HG03469 (cell line): ENCODE results near the gene ABLIM2.

Source experiments
- ATAC-seq: cut with Tn5 transposase; IDR thresholded peaks from one replicate; pipeline ENCODE4 v1.9.1; 2021; ENCODE audit warnings: mild to moderate bottlenecking, moderate library complexity, moderate number of reproducible peaks; ENCODE audit not compliant: unreplicated experiment

The ABLIM2 gene

DNA sequence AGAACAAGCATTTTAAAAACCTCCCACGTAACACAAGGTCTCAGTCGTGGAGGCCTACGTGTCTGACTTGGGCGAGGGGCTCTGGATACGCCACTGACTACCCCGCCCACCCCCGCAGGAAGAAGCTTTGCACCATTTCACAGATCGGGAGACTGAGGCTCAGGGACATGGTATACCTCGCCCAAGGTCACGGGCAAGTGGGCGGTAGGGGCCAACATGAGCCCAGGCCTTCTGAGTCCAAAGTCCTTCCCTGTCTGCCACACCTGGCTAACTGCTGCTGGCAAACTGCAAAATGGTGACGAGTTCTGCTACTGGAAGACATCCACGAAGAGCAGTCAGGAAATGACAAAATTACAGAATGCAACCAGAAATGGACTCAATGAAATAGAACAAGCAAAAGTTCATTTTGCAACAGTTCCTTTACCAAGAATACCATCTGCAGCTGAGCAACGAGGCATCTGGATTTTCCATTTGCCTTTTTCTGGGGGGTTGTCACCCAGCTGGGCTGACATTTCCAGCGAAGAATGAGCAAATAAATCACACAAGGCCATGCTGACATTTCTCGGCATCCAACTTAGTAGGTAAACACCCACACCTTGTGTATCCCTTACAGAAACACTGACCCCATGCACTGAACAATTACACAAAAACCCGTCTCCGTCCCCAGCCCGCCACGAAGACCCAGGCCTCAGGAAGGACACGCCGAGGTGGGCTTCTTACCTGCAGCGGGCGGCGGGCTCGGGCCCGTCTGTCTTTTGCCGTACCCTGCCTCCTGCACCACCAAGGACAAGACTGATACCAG, 148.7 kb downstream of the ABLIM2 start:
- ATAC-seq = no peak

DNA sequence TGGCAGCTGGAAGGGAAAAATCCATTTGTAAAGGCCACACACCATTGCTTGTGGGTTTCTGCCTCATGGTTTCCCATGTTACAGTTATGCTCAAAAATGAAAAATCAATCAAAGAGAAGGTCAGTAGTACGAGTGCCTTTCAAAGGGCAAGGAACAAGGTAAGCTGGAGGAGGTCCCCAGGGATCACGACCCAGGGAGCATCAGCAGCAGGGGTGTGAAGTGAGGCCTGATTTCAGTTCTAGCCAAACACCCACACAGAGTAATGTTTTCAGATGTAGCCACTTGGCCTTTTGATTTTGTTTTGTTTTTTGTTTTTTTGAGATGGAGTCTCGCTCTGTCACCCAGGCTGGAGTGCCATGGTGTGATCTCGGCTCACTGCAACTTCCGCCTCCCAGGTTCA, 149.5 kb downstream of the ABLIM2 start:
- no peak for ATAC-seq

DNA sequence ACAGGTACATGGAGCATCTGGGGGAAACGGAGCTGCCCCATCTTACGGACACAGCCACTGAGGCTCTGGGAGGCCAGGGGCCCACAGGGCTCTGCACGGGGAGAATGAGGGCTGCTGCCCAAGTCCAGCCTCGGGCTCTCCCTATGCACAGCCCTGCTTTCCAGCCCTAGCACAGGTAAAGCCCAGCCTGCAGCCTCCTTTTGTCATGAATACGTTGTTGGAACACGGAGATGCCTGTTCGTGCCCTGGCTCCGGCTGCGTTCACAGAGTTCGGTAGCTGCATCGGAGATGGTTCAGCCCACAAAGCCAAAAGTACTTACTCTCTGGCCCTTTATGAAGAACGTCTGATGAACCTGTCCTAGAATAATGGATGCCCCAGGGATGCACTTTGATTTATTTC, 150.2 kb downstream of the ABLIM2 start:
- ATAC-seq = no peak

DNA sequence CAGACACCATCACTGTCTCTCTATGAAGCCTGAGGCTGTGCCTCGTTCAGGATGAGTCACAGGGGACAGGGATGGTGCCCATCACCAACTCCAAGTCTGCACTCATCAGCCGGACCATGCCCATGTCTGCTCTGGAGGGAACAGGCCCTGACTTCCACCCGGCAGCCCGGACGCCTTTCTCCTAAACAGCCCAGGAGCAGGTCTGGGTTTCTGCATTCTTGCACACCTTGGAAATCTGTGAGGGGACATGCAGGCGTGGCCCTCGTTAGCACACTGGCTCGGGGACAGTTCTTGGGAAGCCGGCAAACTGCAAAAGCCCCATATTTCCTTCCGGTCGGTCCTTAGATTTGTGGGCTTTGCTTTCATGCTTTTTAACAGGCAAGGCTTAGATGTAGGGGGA, 151.0 kb downstream of the ABLIM2 start:
- no peak for ATAC-seq

DNA sequence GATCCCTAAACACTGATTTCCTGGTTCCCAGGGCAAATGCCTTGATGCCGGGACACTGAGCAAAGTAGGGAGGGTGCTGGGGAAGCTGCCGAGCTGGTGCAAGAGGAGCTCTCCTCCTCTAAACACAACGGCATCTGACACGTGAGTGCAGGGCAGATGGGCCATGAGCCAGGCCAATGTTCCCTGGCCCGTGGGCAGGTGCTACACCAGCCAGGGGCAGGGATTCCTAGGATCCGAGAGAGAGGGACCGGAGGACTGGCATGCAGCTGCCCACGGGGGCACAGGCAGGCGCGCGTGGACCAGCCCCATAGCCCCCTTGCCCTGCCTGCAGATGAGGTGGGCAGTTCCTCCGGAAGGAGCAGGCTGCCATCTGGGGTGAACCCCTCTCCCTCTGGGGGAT, 152.1 kb downstream of the ABLIM2 start:
- ATAC-seq = no peak

DNA sequence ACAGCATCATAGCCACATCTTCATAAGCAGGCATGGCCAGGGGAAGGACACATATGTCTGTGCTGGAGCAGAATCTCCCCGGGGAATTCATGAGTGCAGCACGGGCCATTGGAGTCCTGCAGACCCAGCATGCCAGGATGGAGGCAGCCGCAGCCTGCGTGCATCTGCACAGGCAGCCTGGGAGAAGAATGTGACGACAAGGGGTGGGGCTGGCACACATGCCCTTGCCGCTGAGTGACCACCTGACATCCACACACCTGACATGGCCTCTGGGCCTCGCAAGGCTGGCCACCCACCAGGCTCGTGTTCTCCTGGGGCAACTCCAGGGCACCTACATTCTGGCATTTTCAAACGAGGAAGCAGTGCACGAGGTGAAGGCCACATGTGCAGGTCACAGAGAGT, 152.8 kb downstream of the ABLIM2 start:
- ATAC-seq = no peak

DNA sequence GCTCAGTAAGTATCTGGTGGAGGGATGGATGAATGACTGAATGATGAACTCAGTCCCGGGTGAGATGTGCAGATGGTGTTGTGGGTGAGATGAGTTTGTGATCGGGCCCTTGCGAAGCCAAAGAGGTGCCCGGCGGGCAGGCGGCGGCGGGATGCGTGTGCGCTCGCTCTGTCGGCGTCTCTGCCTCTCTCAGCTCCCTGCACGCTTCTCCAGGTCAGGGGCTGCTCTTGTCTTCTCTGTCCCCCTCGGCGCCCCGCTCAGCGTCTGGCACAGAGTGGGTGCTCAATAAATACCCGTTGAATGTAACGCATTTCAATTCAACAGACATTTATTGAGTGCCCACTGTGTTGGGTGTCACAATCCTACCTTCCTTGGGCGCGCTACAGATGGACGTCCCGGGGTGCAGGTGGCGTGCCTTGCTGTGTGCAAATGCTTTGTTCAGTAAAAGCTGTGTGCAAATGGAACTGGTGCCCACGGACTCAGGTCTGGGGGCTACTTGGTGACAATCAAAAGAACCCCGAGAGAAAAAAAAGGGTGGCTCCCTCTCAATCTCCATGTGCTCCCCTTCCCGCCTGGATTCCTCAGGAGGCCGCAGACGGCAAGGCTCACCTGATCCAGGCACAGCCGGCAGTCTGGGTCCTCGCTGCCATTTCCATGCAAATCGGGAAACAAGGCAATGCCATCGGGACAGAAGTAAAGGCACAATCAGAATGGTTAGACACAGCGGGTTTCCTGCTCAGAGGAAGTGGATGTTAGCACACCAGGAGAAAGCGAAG, 153.4 kb downstream of the ABLIM2 start:
- ATAC-seq = no peak

DNA sequence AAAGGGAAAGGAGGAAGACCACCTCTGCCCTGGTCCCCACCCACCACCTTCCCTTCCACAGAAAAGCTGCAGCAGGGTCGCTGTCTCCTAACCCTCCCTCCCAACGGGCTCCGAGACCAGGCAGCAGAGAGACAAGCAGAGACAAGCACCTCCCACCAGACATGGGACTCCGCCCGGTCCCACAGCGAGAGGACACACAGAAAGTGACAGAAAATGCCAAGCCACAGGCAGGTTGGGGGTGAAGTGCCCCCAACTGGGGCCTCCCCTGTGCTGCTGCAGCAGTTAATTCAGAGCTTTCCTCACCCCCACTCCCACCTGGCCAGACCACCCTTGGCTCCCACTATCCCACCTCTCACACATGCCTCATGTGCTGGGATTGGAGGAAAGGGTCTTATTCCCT, 154.5 kb downstream of the ABLIM2 start:
- no peak for ATAC-seq

DNA sequence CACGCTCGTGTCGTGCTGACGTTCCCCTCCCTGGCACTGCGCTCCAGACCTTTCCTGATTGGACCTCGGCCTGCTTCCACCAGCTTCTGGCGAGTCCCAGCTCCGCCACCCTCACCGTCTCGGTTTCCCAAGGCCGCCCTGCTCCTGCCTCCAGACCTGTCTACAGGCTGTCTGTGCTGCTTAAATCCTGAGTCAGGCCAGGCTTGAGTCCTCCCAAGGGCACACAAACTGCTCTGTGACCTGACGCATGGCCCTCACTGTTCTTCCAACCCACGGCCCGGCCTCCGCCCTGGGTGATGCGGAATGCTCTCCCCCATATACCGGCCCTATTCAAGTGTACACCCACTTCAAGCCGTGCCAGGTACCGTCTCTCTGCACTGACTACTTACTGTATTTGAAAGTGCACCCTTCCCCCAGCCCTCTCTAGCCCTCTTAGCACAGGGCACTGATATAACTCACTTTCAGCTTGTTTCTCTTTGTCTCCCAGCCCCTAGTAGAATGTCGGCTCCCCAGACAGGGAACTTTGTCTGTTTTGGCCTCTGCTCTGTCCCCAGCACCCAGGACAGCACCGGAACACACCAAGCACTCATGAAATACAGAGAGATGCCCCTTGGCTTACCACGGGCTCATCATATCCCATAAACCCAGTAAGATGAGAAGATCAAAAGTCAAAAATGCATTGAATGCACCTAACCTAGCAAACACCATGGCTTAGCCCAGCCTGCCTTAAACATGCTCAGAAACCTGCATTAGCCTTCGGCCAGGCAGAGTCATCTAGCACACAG, 155.9 kb downstream of the ABLIM2 start:
- ATAC-seq = no peak

DNA sequence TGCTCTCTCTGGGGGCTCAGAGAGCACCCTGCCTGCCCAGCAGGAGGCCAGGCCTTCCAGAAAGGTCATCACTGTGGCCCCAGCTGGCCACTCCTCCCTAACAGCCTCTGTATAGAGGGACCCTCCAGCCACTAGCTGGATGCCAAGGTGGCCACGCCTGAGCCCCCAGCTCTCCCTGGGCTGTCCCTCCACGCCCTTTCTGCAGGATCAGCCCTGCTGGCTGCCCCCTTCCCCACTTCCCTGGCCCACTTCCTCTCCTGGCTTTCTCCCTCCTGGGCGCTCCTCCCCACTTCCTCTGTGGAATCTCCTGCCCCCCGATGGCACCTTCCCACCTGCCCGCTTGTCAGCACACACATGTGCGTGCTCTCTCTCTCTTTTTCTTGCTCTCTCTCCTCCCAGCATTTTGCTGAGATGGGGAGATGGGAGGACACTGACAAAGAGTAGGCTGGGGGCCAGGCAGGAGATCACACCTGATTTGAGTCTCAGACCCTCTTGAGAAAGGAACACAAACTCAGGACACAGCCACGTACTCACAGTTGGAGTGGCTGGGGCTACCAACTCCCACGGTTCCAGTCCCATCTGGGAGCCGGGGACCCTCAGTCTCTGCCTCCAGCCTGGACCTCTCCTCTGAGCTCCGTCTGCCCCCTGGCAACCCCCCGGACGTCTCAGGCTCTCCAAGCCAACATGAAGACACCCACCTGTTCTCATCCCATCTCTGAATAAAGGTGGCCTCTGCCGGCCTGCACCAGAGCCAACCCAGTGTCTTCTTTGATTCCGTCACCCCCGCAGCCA, 156.9 kb downstream of the ABLIM2 start:
- no peak for ATAC-seq

DNA sequence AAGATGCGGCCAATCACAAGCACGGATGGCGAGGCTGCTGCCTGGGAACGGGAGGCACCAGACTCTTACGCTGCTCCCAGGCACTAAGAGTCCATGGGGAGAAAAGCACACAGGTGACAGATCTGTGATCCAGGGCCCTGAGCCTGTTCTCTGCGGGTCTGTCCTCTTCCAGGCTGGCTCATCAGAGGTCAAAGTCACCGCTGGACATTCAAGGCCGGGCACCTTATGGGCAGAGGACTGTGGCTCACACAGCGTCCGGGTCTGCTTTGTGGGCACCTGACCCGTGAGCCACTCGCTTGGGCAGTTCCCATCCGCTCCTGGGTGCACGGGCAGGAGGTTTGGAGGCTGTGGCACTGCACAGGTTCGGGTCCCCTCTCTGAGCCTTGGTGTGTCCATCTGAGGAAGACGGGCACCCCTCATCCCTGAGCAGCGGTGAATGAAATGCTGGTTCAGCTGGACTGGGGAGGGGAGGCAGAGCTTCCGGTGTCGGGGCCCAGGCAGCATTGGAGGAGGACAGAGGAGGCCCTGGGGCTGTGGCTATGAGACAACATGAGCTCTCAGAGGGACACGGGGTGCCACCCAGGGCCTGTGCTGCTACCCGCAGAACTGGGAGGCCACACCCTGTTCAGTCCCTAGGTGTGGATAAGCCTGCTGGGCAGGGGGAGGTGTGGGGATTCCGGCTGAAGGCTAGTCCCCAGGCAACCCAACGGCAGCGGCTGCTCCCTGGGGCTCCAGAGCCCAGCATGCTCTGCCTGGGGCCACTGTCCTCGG, 157.7 kb downstream of the ABLIM2 start:
- no peak for ATAC-seq

DNA sequence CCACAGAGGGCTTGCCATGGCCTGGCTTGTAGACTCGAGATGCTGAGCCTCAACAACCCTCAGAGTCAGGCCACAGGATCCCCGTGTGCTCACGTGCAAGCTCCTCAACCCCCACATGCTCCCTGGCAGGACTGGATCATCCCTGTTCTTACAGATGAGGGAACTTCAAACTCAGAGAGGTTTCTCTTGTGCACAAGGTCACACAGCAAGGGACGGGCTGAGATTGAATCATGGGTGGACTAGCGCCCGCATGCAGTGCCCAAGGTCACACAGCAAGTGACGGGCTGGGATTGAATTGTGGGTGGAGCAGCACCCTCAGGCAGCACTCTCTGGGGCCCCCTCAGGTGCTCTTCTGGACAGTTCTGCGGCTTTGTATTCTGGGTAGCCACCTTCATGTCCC, 158.4 kb downstream of the ABLIM2 start:
- no peak for ATAC-seq

DNA sequence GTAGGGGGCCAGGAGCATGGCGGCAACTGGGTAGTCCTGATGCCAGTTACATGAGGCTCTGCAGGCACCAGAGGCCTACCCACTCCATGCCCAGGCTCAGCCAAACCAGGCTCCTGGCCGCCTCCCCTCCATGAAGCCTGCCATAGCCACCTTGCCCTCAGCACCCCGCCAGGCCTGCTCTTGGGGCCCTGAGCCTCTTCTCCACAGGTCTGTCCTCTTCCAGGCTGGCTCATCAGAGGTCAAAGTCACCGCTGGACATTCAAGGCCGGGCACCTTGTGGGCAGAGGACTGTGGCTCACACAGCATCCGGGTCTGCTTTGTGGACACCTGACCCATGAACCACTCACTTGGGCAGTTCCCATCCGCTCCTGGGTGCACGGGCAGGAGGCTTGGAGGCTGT, 158.9 kb downstream of the ABLIM2 start:
- ATAC-seq = no peak

DNA sequence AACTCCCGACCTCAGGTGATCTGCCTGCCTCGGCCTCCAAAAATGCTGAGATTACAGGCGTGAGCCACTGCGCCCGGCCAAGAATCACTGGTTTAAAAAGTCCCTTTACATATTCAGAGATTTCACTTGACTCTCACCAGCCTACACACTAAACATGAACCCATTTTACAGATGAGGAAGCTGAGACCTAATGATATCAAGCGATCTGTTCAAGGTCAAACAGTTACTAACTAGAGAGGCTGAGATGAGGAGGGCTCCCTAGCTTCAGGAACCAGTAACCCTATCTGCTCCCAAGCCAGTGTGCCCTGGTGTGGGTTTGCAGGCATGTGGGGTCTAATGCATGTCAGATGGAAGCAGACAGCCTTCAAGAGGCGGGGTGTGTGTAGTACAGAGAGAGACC, 159.3 kb downstream of the ABLIM2 start:
- ATAC-seq = no peak

DNA sequence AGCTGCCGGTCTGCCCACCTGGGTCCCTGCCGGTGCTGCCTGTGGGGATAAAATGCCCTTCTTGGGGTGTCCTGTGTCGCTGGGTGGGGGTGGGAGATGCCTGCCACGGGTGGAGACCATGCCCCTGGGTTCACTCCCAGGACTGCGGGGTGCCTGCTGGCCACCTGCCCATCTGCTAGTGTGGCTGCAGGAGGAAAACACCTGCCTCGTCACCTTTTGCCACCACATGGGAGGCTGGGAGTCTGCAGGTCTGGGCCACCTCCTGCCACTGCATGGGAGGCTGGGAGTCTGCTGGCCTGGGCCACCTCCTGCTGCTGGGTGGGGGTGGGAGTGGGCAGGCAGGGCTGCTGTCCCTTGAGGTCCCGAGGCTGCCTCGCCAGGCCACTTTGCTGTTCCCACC, 160.2 kb downstream of the ABLIM2 start:
- ATAC-seq = no peak

DNA sequence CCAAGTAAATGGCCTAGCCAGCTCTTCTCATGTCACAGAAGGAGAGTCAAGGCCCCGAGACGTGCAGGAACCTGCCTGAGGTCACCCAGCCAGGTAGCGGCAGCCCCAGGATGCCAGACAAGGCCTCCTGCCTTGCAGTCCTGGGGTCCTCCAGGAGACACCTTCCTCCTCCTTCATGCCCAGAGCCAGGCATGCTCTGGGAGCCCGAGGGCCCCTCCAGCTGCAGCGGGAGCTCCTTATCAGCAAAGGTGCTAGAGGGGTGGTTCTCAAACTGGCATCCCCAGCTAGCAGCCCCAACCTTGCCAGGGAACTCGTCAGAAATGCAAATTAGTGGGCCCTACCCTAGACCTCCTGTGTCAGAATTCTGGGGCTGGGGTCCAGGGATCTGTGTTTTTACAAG, 162.7 kb downstream of the ABLIM2 start:
- no peak for ATAC-seq

DNA sequence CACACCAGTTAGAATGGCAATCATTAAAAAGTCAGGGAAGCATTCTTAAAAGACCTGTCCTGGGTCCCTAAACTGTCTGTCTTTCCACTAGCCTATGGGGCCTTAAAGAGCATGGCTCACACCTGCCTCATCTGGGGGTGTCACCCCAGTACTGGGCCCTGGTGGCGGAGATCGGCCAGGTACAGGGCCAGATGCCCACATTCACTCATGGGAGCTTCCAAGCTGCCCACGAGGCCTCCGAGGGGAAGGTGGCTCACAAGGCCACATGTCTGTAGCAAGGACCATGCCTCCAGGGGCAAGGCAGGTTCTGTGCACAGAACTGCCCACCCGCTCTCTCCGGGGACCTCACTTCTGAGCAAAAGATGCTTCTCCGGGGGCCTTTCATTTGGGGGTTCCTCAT, 163.5 kb downstream of the ABLIM2 start:
- no peak for ATAC-seq

DNA sequence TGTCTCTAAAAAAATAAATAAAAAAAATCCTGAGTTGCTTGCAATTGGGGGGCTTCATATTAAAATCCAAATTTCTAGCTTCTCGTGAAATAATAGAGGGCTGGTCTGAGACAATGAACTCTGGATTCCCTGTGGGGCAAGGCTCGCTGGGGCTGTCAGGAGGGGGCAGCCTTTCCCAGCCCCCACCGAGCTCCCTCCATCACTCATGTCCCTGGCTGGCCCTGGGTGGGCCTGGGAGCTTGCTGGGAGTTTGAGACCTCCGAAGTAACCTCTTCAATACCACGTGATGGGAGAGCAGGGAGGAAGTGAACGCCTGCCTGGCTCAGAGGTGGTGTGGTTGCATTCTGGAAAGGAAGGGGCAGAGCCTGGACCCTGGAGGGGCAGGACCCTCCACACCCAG, 164.9 kb downstream of the ABLIM2 start:
- no peak for ATAC-seq

DNA sequence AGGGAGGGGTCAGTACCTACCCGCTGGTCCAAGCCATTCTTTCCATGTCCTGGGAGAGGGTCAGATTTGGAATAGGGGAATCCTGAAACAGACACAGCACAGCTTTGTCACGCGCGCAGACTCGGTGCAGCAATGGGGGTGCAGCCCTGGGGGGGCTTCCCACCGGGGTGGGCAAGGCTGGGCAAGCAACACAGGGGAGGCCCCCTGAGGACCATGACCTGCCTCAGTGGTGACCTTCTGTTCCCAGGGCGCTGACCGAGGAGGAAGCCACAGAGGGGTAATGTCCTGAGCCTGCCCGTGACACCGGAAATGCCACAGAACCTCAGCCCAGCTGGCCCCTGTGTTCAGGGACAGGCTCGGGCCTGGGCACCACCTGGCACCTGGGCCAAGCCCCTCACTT, 165.8 kb downstream of the ABLIM2 start:
- no peak for ATAC-seq

DNA sequence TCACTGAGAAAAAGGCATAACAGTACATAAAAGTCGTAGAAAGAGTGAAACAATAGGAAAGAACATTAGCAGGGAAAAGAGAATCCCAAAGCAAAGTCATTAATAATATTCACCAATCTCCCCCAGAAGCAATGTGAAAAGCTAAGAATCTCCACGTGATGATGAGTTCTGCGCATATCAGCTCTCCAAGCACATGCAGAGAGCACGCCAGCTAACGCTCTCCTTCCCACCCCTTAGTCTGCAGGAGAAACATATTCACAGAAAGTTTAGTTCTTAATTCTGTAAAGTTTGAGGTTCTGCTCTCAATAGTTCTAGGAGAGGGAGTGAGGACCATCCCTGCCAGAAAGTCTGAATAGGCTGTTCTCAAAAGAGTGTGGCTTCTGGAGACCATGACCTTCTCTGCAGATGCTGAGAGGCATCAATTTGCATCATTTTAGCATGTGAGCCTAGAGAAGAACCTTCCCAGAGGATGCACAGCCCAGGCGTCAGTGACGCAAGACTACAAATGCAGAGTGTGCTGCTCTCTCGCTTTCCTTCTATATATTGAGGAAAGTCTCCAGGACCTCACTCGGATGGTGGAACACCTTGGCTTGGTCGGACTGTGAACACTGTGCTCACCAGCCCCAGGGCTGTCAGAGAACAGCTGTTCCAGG, 167.7 kb downstream of the ABLIM2 start:
- ATAC-seq = no peak
